NCI-H460 (cell line): ENCODE data around the gene SEMA6B. TPM values are rescaled to one million over a fixed set of nuclear protein-coding genes. Genes with fewer than 3 reads are reported as not detected.
"Not testable (repeated sequence)": the region's sequence is repeated elsewhere in the genome, so short reads cannot be mapped to it uniquely, and the experiment has no call there.

Source experiments
- DNase-seq: peaks from one replicate; pipeline ENCODE4 v3.0.0-alpha.2; 2016; ENCODE audit warnings: low read depth; ENCODE audit errors: extremely low read depth
- polyA plus RNA-seq: library from polyadenylated mRNA; depleted of rRNA; stranded (reverse); fragments of >200 nt; gene quantifications from 2 replicates; pipeline ENCODE4 v1.2.3, GENCODE V29; 2014; cell fraction: nucleus; rRNA removed
- total RNA-seq: library from RNA; depleted of rRNA; stranded (reverse); fragments of >200 nt; shearing (Covaris generic); gene quantifications from 2 replicates; pipeline ENCODE4 v1.2.3, GENCODE V29; 2014; rRNA removed

Gene SEMA6B, protein sequence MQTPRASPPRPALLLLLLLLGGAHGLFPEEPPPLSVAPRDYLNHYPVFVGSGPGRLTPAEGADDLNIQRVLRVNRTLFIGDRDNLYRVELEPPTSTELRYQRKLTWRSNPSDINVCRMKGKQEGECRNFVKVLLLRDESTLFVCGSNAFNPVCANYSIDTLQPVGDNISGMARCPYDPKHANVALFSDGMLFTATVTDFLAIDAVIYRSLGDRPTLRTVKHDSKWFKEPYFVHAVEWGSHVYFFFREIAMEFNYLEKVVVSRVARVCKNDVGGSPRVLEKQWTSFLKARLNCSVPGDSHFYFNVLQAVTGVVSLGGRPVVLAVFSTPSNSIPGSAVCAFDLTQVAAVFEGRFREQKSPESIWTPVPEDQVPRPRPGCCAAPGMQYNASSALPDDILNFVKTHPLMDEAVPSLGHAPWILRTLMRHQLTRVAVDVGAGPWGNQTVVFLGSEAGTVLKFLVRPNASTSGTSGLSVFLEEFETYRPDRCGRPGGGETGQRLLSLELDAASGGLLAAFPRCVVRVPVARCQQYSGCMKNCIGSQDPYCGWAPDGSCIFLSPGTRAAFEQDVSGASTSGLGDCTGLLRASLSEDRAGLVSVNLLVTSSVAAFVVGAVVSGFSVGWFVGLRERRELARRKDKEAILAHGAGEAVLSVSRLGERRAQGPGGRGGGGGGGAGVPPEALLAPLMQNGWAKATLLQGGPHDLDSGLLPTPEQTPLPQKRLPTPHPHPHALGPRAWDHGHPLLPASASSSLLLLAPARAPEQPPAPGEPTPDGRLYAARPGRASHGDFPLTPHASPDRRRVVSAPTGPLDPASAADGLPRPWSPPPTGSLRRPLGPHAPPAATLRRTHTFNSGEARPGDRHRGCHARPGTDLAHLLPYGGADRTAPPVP
- total RNA-seq: 4.2 and 5.9 TPM in 2 replicates
- polyA plus RNA-seq: 9.8 and 11.9 TPM in 2 replicates

- no peak for DNase-seq
Observed at GRCh38 chr19:4559569-4559968, at the start of gene SEMA6B. Gene SEMA6B, minus strand, starts transcription at chr19:4559684. Its CDS starts 1,227 bp downstream, at chr19:4558457.

DNA sequence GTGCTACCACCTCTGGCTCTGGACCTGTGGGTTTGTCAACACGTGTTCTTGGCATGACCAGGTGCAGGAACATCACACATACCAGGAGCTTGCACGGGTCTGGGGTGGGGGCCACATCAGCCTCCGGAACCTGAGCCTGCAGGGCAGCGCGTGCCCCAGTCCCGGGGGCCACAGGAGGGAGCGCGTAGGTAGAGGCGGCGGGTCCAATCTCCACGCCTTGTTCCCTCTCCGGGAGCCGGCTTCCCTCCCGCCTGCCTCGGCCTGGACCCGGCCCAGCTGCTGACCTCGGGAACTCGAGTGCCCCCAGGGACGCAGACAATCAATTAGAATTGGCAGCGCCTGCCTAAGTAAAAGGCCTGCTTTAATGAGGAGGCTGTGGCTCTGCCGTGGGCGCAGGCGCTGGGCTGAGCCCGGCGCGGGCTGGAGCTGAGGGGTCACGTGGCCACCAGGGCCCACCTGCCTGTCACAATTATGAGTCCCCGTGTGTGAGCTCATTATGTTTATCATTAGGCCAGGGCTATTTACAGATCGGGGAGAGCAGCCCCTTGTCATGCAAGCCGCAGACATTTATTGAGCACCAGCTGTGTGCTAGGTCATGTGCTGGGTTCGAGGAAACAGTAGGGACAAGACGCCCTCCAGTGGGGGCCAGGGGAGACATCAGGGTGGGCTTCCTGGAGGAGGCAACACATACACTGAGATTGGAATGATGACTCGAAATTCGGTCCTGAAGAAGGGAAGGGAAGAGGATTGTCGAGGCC, 47.6 kb upstream of the SEMA6B start:
- DNase-seq: no peak

DNA sequence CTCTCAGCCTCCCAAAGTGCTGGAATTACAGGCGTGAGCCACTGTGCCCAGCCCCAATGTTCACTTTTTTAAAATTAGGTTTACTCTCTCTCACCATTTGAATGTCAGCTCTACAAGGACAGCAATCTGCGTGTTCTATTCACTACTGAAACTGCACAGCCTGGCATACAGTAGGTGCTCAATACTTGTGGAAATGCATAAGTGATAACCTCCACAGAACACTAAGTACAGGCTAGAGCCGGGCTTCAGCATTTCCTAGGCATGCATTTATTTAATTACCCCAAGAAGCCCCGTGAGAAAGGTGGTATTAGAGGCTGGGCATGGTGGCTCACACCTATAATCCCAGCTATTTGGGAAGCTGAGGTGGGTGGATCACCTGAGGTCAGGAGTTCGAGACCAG, 46.7 kb upstream of the SEMA6B start:
- no peak for DNase-seq

GRCh38 chr19:4604912-4605311, 45.4 kb upstream of the SEMA6B start:
- DNase-seq: no peak

- no peak for DNase-seq
Observed at GRCh38 chr19:4602915-4603314, 43.4 kb upstream of the SEMA6B start.

GRCh38 chr19:4602173-4602788, 42.8 kb upstream of the SEMA6B start:
- DNase-seq: no peak

DNA sequence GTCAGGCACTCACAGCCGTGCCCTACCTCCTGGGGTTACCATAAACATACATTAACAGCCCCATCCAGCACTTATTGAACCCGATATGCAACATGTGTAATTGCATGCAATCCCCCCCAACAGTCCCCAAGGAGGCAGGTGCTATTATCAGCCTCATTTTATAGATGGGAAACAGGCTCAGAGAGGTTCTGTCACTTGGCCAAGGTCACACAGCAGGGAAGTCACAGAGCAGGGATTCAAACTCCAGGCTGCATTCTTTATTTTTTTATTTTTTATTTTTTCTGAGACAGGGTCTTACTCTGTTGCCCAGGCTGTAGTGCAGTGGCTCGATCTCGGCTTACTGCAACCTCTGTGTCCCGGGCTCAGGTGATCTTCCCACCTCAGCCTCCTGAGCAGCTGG, 41.4 kb upstream of the SEMA6B start:
- DNase-seq: no peak

GRCh38 chr19:4600082-4600481, 40.6 kb upstream of the SEMA6B start:
- no peak for DNase-seq

DNA sequence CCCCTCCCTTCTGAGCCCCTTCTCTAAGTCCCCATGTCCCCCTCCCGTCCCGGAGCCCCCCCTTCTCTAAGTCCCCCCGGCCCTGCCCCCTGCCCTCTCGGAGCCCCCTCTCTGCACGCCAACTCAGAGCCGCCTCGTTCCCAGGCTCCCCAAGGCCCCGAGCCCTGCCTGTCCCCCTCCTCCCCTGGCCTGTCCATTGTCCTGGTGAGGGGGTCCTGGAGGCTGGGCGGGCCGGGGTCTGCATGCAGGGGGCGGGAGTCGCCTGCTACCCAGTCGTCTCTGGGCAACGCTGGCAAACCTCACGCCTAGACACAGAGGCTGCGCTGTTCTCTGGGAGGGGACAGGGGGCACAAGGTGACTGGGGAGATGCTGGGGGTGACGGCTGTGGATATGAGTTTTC, 39.2 kb upstream of the SEMA6B start:
- no peak for DNase-seq

GRCh38 chr19:4597975-4598671, 38.6 kb upstream of the SEMA6B start:
- peak; percentile 42 for DNase-seq

DNA sequence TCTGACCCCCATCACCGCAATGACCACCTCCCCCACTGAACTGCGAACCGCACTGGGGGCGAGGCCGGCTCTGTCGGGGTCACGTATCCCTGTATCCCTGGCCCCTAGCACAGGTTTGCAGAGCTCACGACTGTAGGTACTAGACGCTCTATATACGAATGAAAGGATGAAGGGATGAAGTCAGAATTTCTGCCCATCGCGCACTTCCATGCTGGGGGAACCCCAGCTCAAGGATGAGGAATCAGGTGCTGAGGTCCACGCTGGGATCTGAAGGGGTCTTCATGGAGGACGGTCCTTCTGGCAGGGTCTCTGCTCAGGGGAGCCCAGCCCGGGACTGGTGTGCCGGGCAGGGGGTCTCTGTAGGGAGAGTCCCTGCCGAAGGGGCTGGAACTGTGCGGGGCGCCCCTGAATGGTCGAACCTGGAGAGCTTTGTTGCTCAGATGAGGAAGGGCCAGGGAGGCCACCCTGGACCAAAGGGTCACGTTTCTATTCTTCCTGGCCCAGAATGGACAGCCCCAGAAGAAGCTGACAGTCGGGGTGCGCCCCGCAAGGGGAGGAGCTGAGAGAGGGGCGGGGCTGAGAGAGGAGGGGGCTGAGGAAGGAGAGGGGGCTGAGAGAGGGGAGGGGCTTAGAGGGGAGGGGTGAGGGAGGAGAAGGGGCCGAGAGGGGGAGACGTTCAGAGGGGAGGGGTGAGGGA, 37.9 kb upstream of the SEMA6B start:
- DNase-seq: no peak

GRCh38 chr19:4596033-4596904, 36.8 kb upstream of the SEMA6B start:
- no peak for DNase-seq

- not testable (repeated sequence) for DNase-seq
Observed at GRCh38 chr19:4595158-4595557, 35.7 kb upstream of the SEMA6B start.

GRCh38 chr19:4594201-4594600, 34.7 kb upstream of the SEMA6B start:
- no peak for DNase-seq

- DNase-seq: no peak
Observed at GRCh38 chr19:4593409-4593851, 33.9 kb upstream of the SEMA6B start.

GRCh38 chr19:4592445-4592844, 33.0 kb upstream of the SEMA6B start:
- DNase-seq: no peak

GRCh38 chr19:4591320-4591719, 31.8 kb upstream of the SEMA6B start:
- no peak for DNase-seq

GRCh38 chr19:4590559-4590958, 31.1 kb upstream of the SEMA6B start:
- DNase-seq: no peak
